ENCODE results near the gene TRIM39. TPM values are rescaled to one million over a fixed set of nuclear protein-coding genes. Genes with fewer than 3 reads are reported as not detected.

Gene TRIM39
- total RNA-seq, 2 donors from 2014 or later, result 9.2 to 12.2 TPM

- Histone ChIP-seq H3K27ac (no peak overlapping the region), H3K9me3 (no peaks in the 10 kb centered on the region), H3K4me3 (no peak overlapping the region), H3K36me3 (no peaks in the 10 kb centered on the region), H3K27me3 (no peaks in the 10 kb centered on the region), H3K4me1 (peaks cover 0 to 7% of the 10 kb centered on the region in 2 donors)
- DNase-seq (ENCODE audit: low spot score), result no peak
- TF ChIP-seq, protein P1, sequence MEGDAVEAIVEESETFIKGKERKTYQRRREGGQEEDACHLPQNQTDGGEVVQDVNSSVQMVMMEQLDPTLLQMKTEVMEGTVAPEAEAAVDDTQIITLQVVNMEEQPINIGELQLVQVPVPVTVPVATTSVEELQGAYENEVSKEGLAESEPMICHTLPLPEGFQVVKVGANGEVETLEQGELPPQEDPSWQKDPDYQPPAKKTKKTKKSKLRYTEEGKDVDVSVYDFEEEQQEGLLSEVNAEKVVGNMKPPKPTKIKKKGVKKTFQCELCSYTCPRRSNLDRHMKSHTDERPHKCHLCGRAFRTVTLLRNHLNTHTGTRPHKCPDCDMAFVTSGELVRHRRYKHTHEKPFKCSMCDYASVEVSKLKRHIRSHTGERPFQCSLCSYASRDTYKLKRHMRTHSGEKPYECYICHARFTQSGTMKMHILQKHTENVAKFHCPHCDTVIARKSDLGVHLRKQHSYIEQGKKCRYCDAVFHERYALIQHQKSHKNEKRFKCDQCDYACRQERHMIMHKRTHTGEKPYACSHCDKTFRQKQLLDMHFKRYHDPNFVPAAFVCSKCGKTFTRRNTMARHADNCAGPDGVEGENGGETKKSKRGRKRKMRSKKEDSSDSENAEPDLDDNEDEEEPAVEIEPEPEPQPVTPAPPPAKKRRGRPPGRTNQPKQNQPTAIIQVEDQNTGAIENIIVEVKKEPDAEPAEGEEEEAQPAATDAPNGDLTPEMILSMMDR (IDR thresholded peaks at IDR 0.05), result no peak
Observed at GRCh38 chr6:30350524-30350923, 23.8 kb downstream of the TRIM39 start.

GRCh38 chr6:30352550-30352949 lies 25.8 kb downstream of the TRIM39 start:
- H3K4me3 ChIP-seq, result no peak overlapping the region
- H3K4me1 ChIP-seq, result no peaks in the 10 kb centered on the region
- H3K36me3 ChIP-seq, result no peaks in the 10 kb centered on the region
- no peaks in the 10 kb centered on the region for H3K27me3 ChIP-seq
- H3K27ac ChIP-seq, result no peak overlapping the region
- no peaks in the 10 kb centered on the region for H3K9me3 ChIP-seq
- DNase-seq (ENCODE audit: low spot score), result no peak
- TF ChIP-seq, protein P1 (IDR thresholded peaks at IDR 0.05), result no peak

DNA sequence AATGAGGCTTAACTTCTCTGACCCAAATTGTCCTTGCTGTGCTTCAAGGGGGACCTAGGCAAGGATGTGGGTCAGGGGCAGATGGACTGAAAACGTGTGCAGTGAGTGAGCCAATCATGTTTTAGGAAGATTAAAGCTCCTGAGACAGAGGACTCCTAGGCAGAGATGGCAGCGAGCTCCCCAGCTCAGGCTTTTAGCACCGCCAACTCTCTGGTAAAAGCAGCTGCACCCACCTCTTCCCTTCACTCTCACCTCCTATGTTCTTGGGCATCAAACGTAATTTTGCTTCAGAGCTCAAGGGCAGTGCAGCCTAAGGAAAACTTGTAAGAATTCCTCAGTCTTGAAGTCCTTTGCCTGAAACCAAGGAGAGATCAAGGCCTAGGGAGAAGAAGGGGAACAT lies 28.6 kb downstream of the TRIM39 start:
- DNase-seq (ENCODE audit: low spot score), result no peak
- TF ChIP-seq, protein P1 (IDR thresholded peaks at IDR 0.05), result no peak
- Histone ChIP-seq H3K27me3 (peaks cover 7 to 10% of the 10 kb centered on the region in 2 donors), H3K4me3 (no peak overlapping the region), H3K9me3 (no peaks in the 10 kb centered on the region), H3K4me1 (peaks cover 0 to 7% of the 10 kb centered on the region in 2 donors), H3K36me3 (no peaks in the 10 kb centered on the region), H3K27ac (no peak overlapping the region)

DNA sequence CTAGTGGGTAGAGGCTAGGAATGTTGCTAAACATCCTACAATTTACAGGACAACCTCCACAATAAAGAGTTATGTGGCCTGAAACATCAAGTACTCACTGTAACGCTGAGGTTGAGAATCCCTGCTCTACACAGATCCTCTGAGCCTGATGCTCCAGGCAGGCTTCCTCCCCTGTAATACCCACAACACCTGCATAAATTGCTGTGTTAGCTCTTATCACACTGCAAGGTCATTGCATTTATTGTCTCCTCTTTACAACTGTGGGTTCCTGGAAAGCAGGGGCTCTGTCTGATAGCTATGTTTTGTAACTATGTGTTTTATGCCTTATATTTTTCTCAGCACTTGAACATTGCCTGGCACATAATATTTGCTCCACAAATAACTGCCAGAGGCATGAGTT lies 29.8 kb downstream of the TRIM39 start:
- Histone ChIP-seq H3K4me1 (peaks cover 0 to 7% of the 10 kb centered on the region in 2 donors), H3K4me3 (no peak overlapping the region), H3K27me3 (peaks cover 7 to 10% of the 10 kb centered on the region in 2 donors)

DNA sequence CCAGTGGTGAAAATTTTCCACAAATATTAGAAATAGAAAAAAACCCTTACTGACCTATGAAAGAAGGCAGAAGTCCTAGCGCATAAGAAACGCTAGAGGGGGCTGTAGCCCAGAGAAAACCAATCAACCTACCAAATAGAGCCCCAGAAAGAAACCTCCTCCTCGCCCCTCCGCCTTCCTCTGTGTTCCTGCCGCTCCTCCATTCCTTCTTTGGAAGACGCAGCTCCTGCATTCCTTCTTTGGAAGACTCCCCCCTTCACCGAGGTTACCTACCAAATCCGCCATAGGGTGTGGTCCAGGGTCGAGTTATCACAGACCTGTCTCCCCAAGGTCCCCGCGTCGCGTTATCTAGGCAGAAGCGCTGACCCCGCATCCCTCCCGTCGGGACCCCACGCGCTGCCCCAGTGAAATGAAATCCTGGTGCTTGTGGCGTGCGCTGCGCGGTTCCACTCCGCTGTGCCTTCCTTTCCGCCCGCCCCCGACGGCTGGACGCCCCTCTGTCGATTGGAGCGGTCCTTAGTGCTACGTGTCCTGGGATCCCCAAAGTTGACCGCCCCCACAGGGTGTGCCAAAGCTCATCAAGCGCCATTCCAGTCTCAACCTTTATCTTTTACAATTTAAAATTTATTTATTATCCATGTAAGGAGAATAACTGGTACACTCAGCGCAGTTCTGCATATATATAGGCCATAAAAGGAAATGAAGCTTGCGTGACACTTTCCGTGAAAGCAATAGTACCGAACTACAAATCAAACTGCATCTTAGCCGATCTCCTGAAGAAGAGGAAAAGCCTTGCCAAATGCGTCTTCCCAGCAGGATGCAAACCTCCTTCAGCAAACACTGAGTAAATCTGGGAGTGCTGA lies 31.2 kb downstream of the TRIM39 start:
- H3K9me3 ChIP-seq, result peaks cover 0 to 5% of the 10 kb centered on the region in 2 donors
- H3K4me3 ChIP-seq, result peak overlapping the region in 1 of 2 donors; percentile 33
- TF ChIP-seq, protein P1 (IDR thresholded peaks at IDR 0.05), result peak; percentile 56 to 67
- H3K27me3 ChIP-seq, result peaks cover 7 to 10% of the 10 kb centered on the region in 2 donors
- peaks cover 0 to 7% of the 10 kb centered on the region in 2 donors for H3K4me1 ChIP-seq
- no peak for DNase-seq (ENCODE audit: low spot score)
- H3K36me3 ChIP-seq, result no peaks in the 10 kb centered on the region
- H3K27ac ChIP-seq, result no peak overlapping the region

More for the DNA sequence above, 29.8 kb downstream of the TRIM39 start:
- DNase-seq (ENCODE audit: low spot score), result no peak
- H3K27ac ChIP-seq, result no peak overlapping the region
- TF ChIP-seq, protein P1 (IDR thresholded peaks at IDR 0.05), result no peak
- H3K36me3 ChIP-seq, result no peaks in the 10 kb centered on the region
- H3K9me3 ChIP-seq, result no peaks in the 10 kb centered on the region

Measured in right atrium auricular region (tissue), 2 donors.